Erythroblast (primary cell): Measurements from ENCODE around the gene ABHD1.

Experiments
- GATA1 ChIP-seq: IDR thresholded peaks from 2 replicates; pipeline ENCODE4 v1.6.1; 2011; ENCODE audit warnings: low read depth, mild to moderate bottlenecking, control low read depth, low read length, moderate library complexity
- POLR2A ChIP-seq: IDR thresholded peaks from 2 replicates; pipeline ENCODE4 v1.6.1; 2011; ENCODE audit warnings: mild to moderate bottlenecking, low read length

DNA sequence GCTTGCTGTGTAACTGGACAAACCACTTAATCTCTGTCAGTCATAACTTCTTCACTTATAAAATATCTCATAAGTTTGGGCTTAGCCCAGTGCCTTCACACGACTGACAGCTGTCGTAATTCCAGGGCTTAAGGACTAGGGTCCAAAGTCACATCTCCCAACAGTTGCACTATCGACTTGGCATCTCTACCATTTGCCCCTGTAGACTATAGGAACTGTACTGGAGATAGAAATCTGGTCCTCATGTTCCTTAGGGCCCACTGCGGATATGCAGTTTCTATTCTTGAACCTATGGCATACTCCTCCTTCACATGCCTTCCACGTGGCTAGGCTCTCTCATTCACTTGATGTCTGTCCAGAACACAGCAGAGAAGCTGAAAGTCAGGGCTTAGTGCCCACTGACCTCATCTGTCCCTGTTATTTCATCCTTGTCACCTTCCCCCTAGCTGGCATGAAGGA lies 2.7 kb downstream of the ABHD1 start:
- no peak for TF ChIP-seq POLR2A
- no peak for TF ChIP-seq GATA1
